SK-N-SH (cell line): ENCODE measurements around the gene PTPRK. TPM values are rescaled to one million over a fixed set of nuclear protein-coding genes. Genes with fewer than 3 reads are reported as not detected.

Source experiments
- CTCF ChIA-PET: fragments of 300-600, 350-600 bp; formaldehyde crosslinking; extraction: SDS; loops from one replicate; lab custom pipeline; 2021; lab: Yijun Ruan, JAX
- POLR2A ChIA-PET: fragments of 350-600 bp; sonication (Branson Sonifier 250); formaldehyde crosslinking; extraction: SDS; loops from one replicate; lab custom pipeline; 2020; ENCODE audit warnings: antibody characterized with exemption, inconsistent platforms; lab: Yijun Ruan, JAX
- DNase-seq: peaks from one replicate; pipeline ENCODE4 v3.0.0; 2012
- H2AFZ ChIP-seq: fragments of 200-600 bp; sonication (generic); 2 replicates; pipeline ENCODE4 v1.8.1; 2016; ENCODE audit warnings: antibody characterized with exemption, mild to moderate bottlenecking, low read depth
- H3F3A ChIP-seq: fragments of 200-600 bp; sonication (generic); replicated peaks from 2 replicates; pipeline ENCODE3; 2016; ENCODE audit warnings: antibody characterized with exemption, mild to moderate bottlenecking; ENCODE audit not compliant: insufficient read depth
- H3K27ac ChIP-seq, 2 experiments: fragments of 200-500 bp in 1 of 2; fragments of 200-600 bp in 1 of 2; sonication (Bioruptor generic) in 1 of 2; sonication (generic), shearing (Covaris generic) in 1 of 2; 2 replicates each; pipeline versions ENCODE4 v1.5.1 to v1.6.1; 2014 to 2016; ENCODE audit warnings: low read depth in 2 of 2, inconsistent platforms in 1 of 2, low read length in 1 of 2, mild to moderate bottlenecking in 1 of 2, mixed read lengths in 1 of 2
- H3K27me3 ChIP-seq: fragments of 200-600 bp; sonication (generic), shearing (Covaris generic); 2 replicates; pipeline ENCODE4 v1.6.1; 2016; ENCODE audit warnings: mixed run types; ENCODE audit not compliant: insufficient read depth
- H3K36me3 ChIP-seq, 2 experiments: fragments of 200-500 bp in 1 of 2; fragments of 200-600 bp in 1 of 2; sonication (Bioruptor generic) in 1 of 2; sonication (generic) in 1 of 2; replicated peaks in 1 of 2; 2 replicates each; pipeline versions ENCODE3 to v1.5.1; 2014 to 2016; ENCODE audit warnings: low read length in 1 of 2, mild to moderate bottlenecking in 1 of 2; ENCODE audit not compliant: insufficient read depth in 2 of 2, control insufficient read depth in 1 of 2
- H3K4me1 ChIP-seq, 2 experiments: fragments of 200-500 bp in 1 of 2; fragments of 200-600 bp in 1 of 2; sonication (Bioruptor generic) in 1 of 2; sonication (generic), shearing (Covaris generic) in 1 of 2; 2 replicates each; pipeline versions ENCODE4 v1.5.1 to v1.6.1; 2014 to 2016; ENCODE audit warnings: low read depth in 1 of 2, low read length in 1 of 2, mixed run types in 1 of 2; ENCODE audit not compliant: insufficient read depth in 2 of 2, control insufficient read depth in 1 of 2
- H3K4me2 ChIP-seq: fragments of 200-600 bp; sonication (generic), shearing (Covaris generic); 2 replicates; pipeline ENCODE4 v1.6.1; 2017; ENCODE audit warnings: mixed run types
- H3K4me3 ChIP-seq, 2 experiments: fragments of 200-500 bp in 1 of 2; fragments of 200-600 bp in 1 of 2; sonication (Bioruptor generic) in 1 of 2; sonication (generic), shearing (Covaris generic) in 1 of 2; 2 replicates each; pipeline versions ENCODE4 v1.5.1 to v1.8.1; 2014 to 2016; ENCODE audit warnings: low read depth in 2 of 2, inconsistent platforms in 1 of 2, low read length in 1 of 2, mild to moderate bottlenecking in 1 of 2, mixed read lengths in 1 of 2, moderate library complexity in 1 of 2
- H3K79me2 ChIP-seq: fragments of 200-600 bp; sonication (generic); 2 replicates; pipeline ENCODE4 v1.8.1; 2017; ENCODE audit warnings: mild to moderate bottlenecking; ENCODE audit not compliant: insufficient read depth
- H3K9ac ChIP-seq: fragments of 200-600 bp; sonication (generic); 2 replicates; pipeline ENCODE4 v1.6.1; 2017; ENCODE audit warnings: mixed run types
- H3K9me2 ChIP-seq: fragments of 200-600 bp; sonication (generic); 2 replicates; pipeline ENCODE4 v1.6.1; 2017; ENCODE audit warnings: mixed run types
- H3K9me3 ChIP-seq: fragments of 200-600 bp; sonication (generic); 2 replicates; pipeline ENCODE4 v1.6.1; 2017; ENCODE audit warnings: mixed run types, mild to moderate bottlenecking, moderate library complexity
- H4K20me1 ChIP-seq: fragments of 200-600 bp; sonication (generic); 2 replicates; pipeline ENCODE4 v1.6.1; 2017; ENCODE audit warnings: mild to moderate bottlenecking, mixed run types; ENCODE audit not compliant: insufficient read depth
- CHD2 ChIP-seq: fragments of 150-350 bp; IDR thresholded peaks from 2 replicates; pipeline ENCODE4 v1.6.1; 2018; ENCODE audit warnings: low read length; ENCODE audit not compliant: partially characterized antibody
- ELF1 ChIP-seq: IDR thresholded peaks from 2 replicates; pipeline ENCODE4 v1.4.0; 2012
- EP300 ChIP-seq, 2 experiments: IDR thresholded peaks; 2 replicates each; pipeline versions ENCODE4 v1.4.0 to v1.6.1; 2012; ENCODE audit warnings: borderline replicate concordance in 1 of 2, low read depth in 1 of 2, low read length in 1 of 2
- FOSL2 ChIP-seq: IDR thresholded peaks from 2 replicates; pipeline ENCODE4 v1.4.0; 2012; ENCODE audit warnings: low read depth, mild to moderate bottlenecking, moderate library complexity, borderline replicate concordance
- FOXJ3 ChIP-seq: sonication (generic); formaldehyde crosslinking; IDR thresholded peaks from 2 replicates; pipeline ENCODE4 v1.5.1; 2020; ENCODE audit warnings: mild to moderate bottlenecking, missing genetic modification reagents
- GABPA ChIP-seq: IDR thresholded peaks from 2 replicates; pipeline ENCODE4 v1.4.0; 2012; ENCODE audit warnings: low read depth, mild to moderate bottlenecking
- IRF3 ChIP-seq: fragments of 150-350 bp; IDR thresholded peaks from 2 replicates; pipeline ENCODE4 v1.6.1; 2016; ENCODE audit warnings: mild to moderate bottlenecking, low read depth, low read length
- JUND ChIP-seq: IDR thresholded peaks from 2 replicates; pipeline ENCODE4 v1.4.0; 2012
- MEF2A ChIP-seq: IDR thresholded peaks from 2 replicates; pipeline ENCODE4 v1.4.0; 2012; ENCODE audit warnings: low read depth, borderline replicate concordance
- MXI1 ChIP-seq: IDR thresholded peaks from 2 replicates; pipeline ENCODE4 v1.6.1; 2012; ENCODE audit warnings: mild to moderate bottlenecking, low read depth, low read length, improper control_type of control experiment
- NRF1 ChIP-seq: IDR thresholded peaks from 2 replicates; pipeline ENCODE4 v1.6.1; 2012; ENCODE audit warnings: low read depth, mild to moderate bottlenecking, low read length
- PBX3 ChIP-seq: IDR thresholded peaks from 2 replicates; pipeline ENCODE4; 2012
- REST ChIP-seq: IDR thresholded peaks from 2 replicates; pipeline ENCODE4 v1.6.1; 2012; ENCODE audit warnings: mild to moderate bottlenecking, low read depth, low read length, moderate library complexity
- RFX5 ChIP-seq: IDR thresholded peaks from 2 replicates; pipeline ENCODE4 v1.6.1; 2012; ENCODE audit warnings: mild to moderate bottlenecking, improper control_type of control experiment, low read length
- SIN3A ChIP-seq: IDR thresholded peaks from 2 replicates; pipeline ENCODE4 v1.6.1; 2012; ENCODE audit warnings: low read depth, mild to moderate bottlenecking, low read length, moderate library complexity, borderline replicate concordance
- SMC3 ChIP-seq: IDR thresholded peaks from 2 replicates; pipeline ENCODE4 v1.6.1; 2012; ENCODE audit warnings: low read depth, low read length, improper control_type of control experiment
- TAF1 ChIP-seq: IDR thresholded peaks from 2 replicates; pipeline ENCODE4 v1.6.1; 2012; ENCODE audit warnings: low read depth, mild to moderate bottlenecking, low read length, moderate library complexity, borderline replicate concordance
- USF1 ChIP-seq: IDR thresholded peaks from 2 replicates; pipeline ENCODE4 v1.4.0; 2012; ENCODE audit warnings: low read depth, borderline replicate concordance
- USF2 ChIP-seq: fragments of 150-350 bp; IDR thresholded peaks from 2 replicates; pipeline ENCODE4 v1.6.1; 2017; ENCODE audit warnings: antibody characterized with exemption, low read length, low read depth, borderline replicate concordance
- YY1 ChIP-seq: IDR thresholded peaks from 2 replicates; pipeline ENCODE4 v1.4.0; 2012; ENCODE audit warnings: low read depth, mild to moderate bottlenecking
- ZBTB33 ChIP-seq: IDR thresholded peaks from 2 replicates; pipeline ENCODE4 v1.4.0; 2012; ENCODE audit warnings: low read depth, borderline replicate concordance
- WGBS: methylation state at CpG from one replicate; pipeline ENCODE4 v1.1.6; 2017; ENCODE audit warnings: low lambda C conversion rate; 5-methylcytosine and 5-hydroxymethylcytosine counted together
- polyA plus RNA-seq, 3 experiments: library from polyadenylated mRNA; depleted of rRNA; stranded (reverse); fragments of >200 nt; gene quantifications; 2 replicates each; pipeline ENCODE4 v1.2.3, GENCODE V29; 2012
- TF ChIP-seq, protein P1 (sequence below): fragments of 200-600 bp; sonication (generic); IDR thresholded peaks from 2 replicates; pipeline ENCODE4 v1.6.1; 2017; ENCODE audit warnings: antibody characterized with exemption, mild to moderate bottlenecking, moderate library complexity

The PTPRK gene
- polyA plus RNA-seq, 1 of the 3 experiments (the other 2 are of a cell fraction): 9.5 TPM

GRCh38 chr6:128443553-128443952, 76.8 kb downstream of the PTPRK start:
- Histone ChIP-seq H3K9ac (0 out of 2 replicates have a peak overlapping the region, but pooled peaks have one; percentile 1), H3K36me3 (no peaks in the 10 kb centered on the region), H3K4me3 (no peak overlapping the region), H3K9me2 (no peaks in the 10 kb centered on the region), H3K27me3 (no peaks in the 10 kb centered on the region), H3K79me2 (peaks cover 18% of the 10 kb centered on the region), H3K4me2 (peak overlapping the region; percentile 58), H2AFZ (no peak overlapping the region), H3K27ac (peak overlapping the region in 1 of 2 experiments; percentile 69; a peak in 2 of 4 replicates), H3K9me3 (no peaks in the 10 kb centered on the region), H4K20me1 (no peaks in the 10 kb centered on the region; the same call in 1 of the 2 replicates), H3K4me1 (peaks cover 0 to 10% of the 10 kb centered on the region in 2 experiments; a peak in 1 of 4 replicates), H3F3A (peaks cover 8% of the 10 kb centered on the region)
- DNase-seq: no peak
- 71% methylated on average over 3 of the region's 3 CpGs for WGBS
- CTCF ChIA-PET: no interaction called here
- POLR2A ChIA-PET: no interaction called here
- TF ChIP-seq, protein P1, sequence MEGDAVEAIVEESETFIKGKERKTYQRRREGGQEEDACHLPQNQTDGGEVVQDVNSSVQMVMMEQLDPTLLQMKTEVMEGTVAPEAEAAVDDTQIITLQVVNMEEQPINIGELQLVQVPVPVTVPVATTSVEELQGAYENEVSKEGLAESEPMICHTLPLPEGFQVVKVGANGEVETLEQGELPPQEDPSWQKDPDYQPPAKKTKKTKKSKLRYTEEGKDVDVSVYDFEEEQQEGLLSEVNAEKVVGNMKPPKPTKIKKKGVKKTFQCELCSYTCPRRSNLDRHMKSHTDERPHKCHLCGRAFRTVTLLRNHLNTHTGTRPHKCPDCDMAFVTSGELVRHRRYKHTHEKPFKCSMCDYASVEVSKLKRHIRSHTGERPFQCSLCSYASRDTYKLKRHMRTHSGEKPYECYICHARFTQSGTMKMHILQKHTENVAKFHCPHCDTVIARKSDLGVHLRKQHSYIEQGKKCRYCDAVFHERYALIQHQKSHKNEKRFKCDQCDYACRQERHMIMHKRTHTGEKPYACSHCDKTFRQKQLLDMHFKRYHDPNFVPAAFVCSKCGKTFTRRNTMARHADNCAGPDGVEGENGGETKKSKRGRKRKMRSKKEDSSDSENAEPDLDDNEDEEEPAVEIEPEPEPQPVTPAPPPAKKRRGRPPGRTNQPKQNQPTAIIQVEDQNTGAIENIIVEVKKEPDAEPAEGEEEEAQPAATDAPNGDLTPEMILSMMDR: no peak
- TF ChIP-seq REST (no peak), PBX3 (peak; percentile 48; the same call in 1 of the 2 replicates), SIN3A (no peak), ZBTB33 (no peak), FOXJ3 (CRISPR knock-in tag) (no peak), USF2 (no peak), IRF3 (no peak), JUND (0 out of 2 replicates have a peak, but pooled peaks have one; percentile 34), ELF1 (no peak), CHD2 (no peak), NRF1 (no peak), MEF2A (no peak), FOSL2 (no peak), SMC3 (no peak), YY1 (no peak), RFX5 (no peak), USF1 (no peak), MXI1 (no peak), TAF1 (no peak), GABPA (no peak), EP300 (IDR thresholded peaks at IDR 0.05; ENCODE audit: borderline replicate concordance in 1 of 2, low read depth in 1 of 2, low read length in 1 of 2) (peak in 1 of 2 experiments; percentile 14; a peak in 1 of 4 replicates)
